Omental fat pad (tissue), 4 donors: Measurements from ENCODE around the gene C11orf87. TPM values are rescaled to one million over a fixed set of nuclear protein-coding genes. Genes with fewer than 3 reads are reported as not detected.

ENCODE experiments used
- ATAC-seq: fragments of 150-250 bp; one replicate; pipeline ENCODE4 v1.9.1; 2016; ENCODE audit warnings: mild to moderate bottlenecking, moderate library complexity; ENCODE audit not compliant: low FRiP score
- DNase-seq: peaks from one replicate; pipeline ENCODE4 v3.0.0-alpha.2; 2019; ENCODE audit warnings: low spot score
- CTCF ChIP-seq, 3 donors: fragments of 450-650 bp; IDR thresholded peaks; one replicate each; pipeline ENCODE4 v1.5.1; 2016 to 2017; ENCODE audit warnings: antibody characterized with exemption in 3 of 3, mild to moderate bottlenecking in 3 of 3, moderate library complexity in 2 of 3
- total RNA-seq, 4 donors: library from RNA; depleted of rRNA; stranded (reverse); fragments of >200 nt; gene quantifications; one replicate each; pipeline ENCODE4 v1.1.0, GENCODE V29; 2016

The C11orf87 gene
- total RNA-seq, result under 1 TPM; 0.09 to 0.32 (median 0.12) TPM

- TF ChIP-seq CTCF (IDR thresholded peaks at IDR 0.05), result no peak
- DNase-seq (no peak), ATAC-seq (no peak)
These were observed at the start of gene C11orf87 for GRCh38 chr11:109421981-109422869. C11orf87 (plus strand) TSS chr11:109422190; CDS start chr11:109423634, 1,444 bp downstream.

GRCh38 chr11:109374032-109374431, 48.0 kb upstream of the C11orf87 start:
- no peak for TF ChIP-seq CTCF (IDR thresholded peaks at IDR 0.05)
- ATAC-seq, result no peak
- no peak for DNase-seq

GRCh38 chr11:109374441-109374840, 47.5 kb upstream of the C11orf87 start:
- ATAC-seq, result no peak
- TF ChIP-seq CTCF (IDR thresholded peaks at IDR 0.05), result no peak

GRCh38 chr11:109377039-109377742, 44.8 kb upstream of the C11orf87 start:
- DNase-seq (no peak), ATAC-seq (no peak)
- TF ChIP-seq CTCF (IDR thresholded peaks at IDR 0.05), result no peak

More at GRCh38 chr11:109374441-109374840, 47.5 kb upstream of the C11orf87 start:
- no peak for DNase-seq

- no peak for DNase-seq
- ATAC-seq, result no peak
- no peak for TF ChIP-seq CTCF (IDR thresholded peaks at IDR 0.05)
These were observed 44.0 kb upstream of the C11orf87 start for GRCh38 chr11:109378034-109378433.

GRCh38 chr11:109383306-109383705, 38.7 kb upstream of the C11orf87 start:
- ATAC-seq (no peak), DNase-seq (no peak)
- no peak for TF ChIP-seq CTCF (IDR thresholded peaks at IDR 0.05)
